SHP77 (cell line): ENCODE data around the gene SOX2.

ENCODE experiments used
- DNase-seq, 2 experiments: peaks; one replicate each; lab custom pipeline; 2025; lab: John Stamatoyannopoulos, UW

The SOX2 gene

GRCh38 chr3:181711325-181712135 lies at the start of gene SOX2:
TSS of gene SOX2 (plus strand) at chr3:181711925. CDS start at chr3:181712361, 436 bp downstream.
- DNase-seq: peak; percentile 85 to 91

DNA sequence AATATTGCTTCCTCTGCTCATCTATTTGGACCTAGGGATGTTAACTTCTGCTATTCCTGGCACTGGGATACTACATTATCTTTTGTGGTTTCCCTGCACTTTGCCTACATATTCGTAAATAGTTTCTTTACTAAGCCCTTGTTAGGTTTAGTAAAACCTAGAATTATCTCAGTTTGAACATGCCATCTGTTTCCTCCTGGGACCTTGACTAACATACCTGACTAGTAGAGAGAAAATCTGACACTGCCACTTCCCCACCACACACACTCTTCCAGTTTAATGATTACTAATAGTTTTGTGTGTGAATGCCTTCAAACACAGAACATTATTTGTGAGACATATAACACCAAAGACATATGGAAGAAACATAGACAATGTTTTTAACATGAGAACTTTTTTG lies 28.2 kb upstream of the SOX2 start:
- no peak for DNase-seq

GRCh38 chr3:181687190-181687589 lies 24.5 kb upstream of the SOX2 start:
- DNase-seq: peak in 1 of 2 experiments; percentile 12

- DNase-seq: no peak
These were observed 24.0 kb upstream of the SOX2 start for GRCh38 chr3:181687731-181688130.

GRCh38 chr3:181689546-181689945 lies 22.2 kb upstream of the SOX2 start:
- no peak for DNase-seq

DNA sequence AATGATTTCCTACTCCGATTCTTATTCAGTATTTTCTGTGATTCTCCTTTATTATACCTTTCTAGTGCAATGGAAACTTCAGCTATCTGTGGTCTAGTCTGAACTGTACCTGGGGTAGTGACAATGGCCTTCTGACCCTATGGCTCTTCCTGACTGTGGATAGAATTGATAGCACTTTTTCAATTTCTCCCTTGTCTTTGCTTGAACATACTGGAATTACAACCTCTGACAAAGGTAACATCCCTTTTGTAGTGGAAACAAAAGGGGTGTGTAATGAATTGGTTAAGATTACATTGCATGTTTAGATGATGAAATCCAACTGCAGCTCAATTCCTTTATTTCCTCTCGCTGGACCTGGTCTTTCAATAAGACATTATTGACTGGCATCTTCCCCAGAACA lies 21.0 kb upstream of the SOX2 start:
- no peak for DNase-seq

DNA sequence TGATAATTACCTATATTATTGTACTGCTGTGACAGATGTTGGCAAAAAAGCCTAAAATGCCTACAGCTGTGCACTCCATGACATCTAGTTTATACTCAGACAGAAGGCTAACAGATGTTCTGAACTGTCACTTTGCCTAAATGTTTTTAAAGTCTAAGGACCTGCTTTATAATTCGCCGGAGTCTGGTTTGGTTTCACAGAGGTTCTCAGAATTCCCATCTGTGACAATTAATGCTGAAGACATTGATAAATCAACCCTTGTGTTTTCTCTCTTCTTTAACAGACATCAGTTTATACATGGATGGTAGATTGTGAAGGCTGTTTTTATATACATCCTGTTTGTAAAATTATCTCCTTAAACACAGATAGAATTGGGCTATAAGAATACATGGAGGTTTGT lies 19.8 kb upstream of the SOX2 start:
- no peak for DNase-seq

GRCh38 chr3:181692311-181693145 lies 19.2 kb upstream of the SOX2 start:
- DNase-seq: no peak

GRCh38 chr3:181693280-181693679 lies 18.4 kb upstream of the SOX2 start:
- DNase-seq: no peak

DNA sequence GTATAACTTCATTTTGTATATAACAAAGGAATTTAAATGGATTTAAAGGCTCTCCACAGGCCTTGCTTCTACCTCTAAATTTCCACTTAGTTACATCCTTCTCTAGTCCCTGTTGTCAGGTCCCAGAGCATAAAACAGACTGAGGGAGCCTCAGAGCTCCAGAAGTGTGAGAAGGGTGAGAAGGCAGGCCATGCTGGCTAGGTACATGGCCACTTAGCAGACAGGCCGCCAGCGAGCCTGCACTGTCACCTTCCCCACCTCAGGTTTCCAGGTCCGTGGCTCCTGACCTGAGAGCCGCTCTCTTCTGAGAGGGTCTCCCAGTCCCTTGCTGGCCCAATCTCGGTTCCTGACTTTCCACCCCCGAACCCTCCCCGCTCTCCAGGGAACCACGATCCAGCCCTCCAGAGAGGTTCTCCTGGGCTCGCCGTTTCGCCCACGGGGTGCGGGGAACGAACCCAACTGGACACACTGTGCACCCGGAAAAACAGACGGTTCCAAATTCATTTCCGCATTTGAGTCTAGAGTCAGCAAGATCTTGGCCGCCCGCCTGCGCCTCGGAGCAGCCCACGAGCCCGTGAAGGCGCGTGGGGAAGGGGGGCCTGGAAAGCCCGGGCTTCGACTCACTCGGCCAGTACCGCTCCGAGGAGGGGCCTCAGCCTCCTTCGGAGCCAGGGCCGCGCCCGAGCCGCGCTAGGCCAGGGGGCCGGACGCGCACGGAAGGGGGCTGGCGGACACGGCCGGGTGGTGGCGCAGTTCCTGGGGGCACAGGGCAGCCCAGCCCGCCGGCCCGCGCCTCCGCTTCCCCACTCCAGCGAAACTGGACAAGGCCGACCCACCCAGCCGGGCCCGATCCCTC lies 16.7 kb upstream of the SOX2 start:
- no peak for DNase-seq

GRCh38 chr3:181695661-181696491 lies 15.8 kb upstream of the SOX2 start:
- DNase-seq: no peak

GRCh38 chr3:181696626-181697230 lies 15.0 kb upstream of the SOX2 start:
- DNase-seq: no peak

DNA sequence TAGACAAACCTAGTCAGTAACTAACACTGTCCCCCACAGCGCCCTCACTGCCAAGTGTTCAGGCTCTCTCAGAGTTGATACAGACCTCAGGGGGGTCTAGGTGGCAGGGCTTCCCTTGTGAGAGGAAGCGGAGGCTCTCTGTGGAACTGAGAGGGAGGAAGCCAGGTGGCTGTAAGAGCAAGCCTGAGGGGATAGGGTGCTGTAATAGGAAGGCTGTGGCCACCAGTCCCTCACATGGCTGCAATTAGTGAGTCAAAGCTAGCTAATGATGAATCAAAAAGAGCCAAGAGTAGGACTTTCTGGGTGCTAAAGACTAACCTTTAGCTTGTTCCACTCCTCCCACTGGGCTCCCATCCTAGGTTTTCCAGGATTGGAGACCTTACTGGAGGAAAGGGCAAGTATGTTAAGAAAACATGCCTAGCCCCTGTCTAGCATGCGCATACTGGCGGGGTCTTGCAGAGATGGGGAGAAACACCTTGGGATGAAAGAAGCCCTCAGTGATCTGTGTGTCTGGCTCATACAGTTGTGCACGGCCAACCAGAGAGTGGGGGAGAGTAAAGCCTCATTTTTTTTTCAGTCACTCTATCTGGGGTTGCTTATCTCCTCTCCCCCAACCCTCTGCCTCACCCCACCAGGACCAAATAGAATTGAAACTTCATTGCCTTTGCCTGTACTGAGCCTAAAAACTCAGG lies 13.3 kb upstream of the SOX2 start:
- no peak for DNase-seq

DNA sequence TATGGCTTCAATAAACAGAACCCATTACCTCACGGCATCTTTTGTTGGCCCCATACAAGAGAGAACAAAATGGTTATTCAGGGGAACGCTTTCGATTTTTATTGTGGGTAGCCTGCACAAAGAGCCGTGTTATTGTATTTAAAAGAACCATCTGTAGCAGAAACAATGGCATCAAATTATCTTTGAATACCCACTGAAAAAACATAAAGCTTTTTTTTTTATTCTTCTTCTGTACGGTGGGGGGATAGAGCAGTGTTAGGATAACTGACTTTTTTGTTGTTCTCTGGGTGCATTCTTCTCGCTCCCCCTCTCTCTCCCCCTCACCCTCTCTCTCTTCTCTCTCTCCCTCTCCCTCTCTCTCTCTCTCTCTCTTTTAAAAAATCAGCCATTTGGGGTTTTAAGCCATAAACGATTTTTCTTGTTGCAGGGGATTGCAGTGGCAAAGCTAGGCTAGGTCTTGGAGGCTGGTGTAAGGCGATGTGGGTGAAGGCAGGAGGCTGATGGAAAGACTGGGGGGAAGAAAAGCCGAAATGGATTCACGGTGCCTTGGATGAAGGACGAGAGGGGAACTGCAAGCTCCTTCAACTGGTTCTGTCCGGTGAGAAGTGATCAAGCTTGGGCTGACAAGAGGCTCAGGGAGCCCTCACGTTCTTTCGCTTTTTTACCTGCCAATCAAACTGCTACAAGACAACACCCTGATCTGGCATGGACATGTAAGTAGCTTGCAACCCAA lies 12.4 kb upstream of the SOX2 start:
- DNase-seq: no peak

GRCh38 chr3:181700168-181701087 lies 11.3 kb upstream of the SOX2 start:
- DNase-seq: peak; percentile 14 to 71

GRCh38 chr3:181701096-181701495 lies 10.6 kb upstream of the SOX2 start:
- DNase-seq: no peak

DNA sequence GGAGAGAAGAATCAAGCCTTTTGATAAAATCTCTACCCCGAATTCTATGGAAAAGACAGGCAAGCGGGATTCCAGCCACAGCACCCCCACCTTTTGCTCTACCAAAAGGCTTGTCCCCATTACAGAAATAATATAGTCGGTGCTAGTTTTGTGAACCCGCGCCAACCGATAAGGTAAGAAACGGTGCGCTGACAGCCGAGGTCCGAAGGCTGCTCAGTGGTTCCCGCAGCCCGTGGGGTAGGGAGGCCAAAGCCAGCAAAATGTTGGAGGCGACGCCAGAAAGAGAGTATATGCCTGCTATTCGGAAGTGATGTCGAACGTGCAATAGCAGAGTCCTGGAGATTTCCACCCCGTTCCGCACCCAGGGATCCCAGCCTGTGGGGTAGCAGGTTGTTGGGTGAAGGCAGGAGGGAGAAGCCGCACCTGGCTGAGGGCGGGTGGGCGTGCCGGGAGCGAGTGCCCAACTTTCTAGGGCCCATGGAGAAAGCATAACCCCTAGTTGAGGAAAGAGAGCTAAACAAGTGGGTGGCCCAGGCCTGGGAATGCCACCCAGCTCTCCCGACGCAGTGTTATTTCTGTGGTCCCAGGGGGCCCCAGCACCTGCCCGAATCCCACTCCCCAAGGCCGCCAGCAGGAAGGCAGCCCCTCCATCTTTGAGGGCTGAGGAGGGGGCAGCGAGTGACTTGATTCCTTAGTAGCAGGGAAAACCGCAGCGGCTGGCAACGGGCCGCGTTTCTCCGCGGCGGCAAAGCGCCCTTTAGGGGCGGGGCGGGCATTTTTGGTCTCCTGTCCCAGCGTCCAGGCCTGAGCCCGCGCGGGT lies 7.9 kb upstream of the SOX2 start:
- no peak for DNase-seq
